Astrocyte of the cerebellum (primary cell): ENCODE results near the gene MTX3.

Experiments
- DNase-seq: peaks from one replicate; pipeline ENCODE4 v3.0.0-alpha.2; 2011; ENCODE audit warnings: low read depth
- H3K4me3 ChIP-seq: 2 replicates; pipeline ENCODE4 v1.5.1; 2011; ENCODE audit warnings: mild to moderate bottlenecking, low read depth, low read length, moderate library complexity
- CTCF ChIP-seq: IDR thresholded peaks from 2 replicates; pipeline ENCODE4 v1.5.1; 2012; ENCODE audit warnings: low read length, low read depth, moderate library complexity, mild to moderate bottlenecking; ENCODE audit errors: missing control alignments
- in situ Hi-C: cut with HindIII; loops from 2 replicates; pipeline ENCODE4 v1.10.0; 2017; ENCODE audit warnings: low sequenced_read_pairs

The MTX3 gene

GRCh38 chr5:79931866-79932265 lies 59.2 kb downstream of the MTX3 start:
- no peak for TF ChIP-seq CTCF
- H3K4me3 ChIP-seq = no peak overlapping the region
- in situ Hi-C loops = no loop called here
- DNase-seq = no peak

- in situ Hi-C loops = no loop called here
- TF ChIP-seq CTCF = no peak
- no peak for DNase-seq
- H3K4me3 ChIP-seq = no peak overlapping the region
These were observed 59.7 kb downstream of the MTX3 start for GRCh38 chr5:79931409-79931808.

- H3K4me3 ChIP-seq = no peak overlapping the region
- DNase-seq = no peak
- in situ Hi-C loops = no loop called here
- no peak for TF ChIP-seq CTCF
These were observed 62.0 kb downstream of the MTX3 start for GRCh38 chr5:79929095-79929494.
